ENCODE data around the gene ARRB1.

ARRB1 gene

DNA sequence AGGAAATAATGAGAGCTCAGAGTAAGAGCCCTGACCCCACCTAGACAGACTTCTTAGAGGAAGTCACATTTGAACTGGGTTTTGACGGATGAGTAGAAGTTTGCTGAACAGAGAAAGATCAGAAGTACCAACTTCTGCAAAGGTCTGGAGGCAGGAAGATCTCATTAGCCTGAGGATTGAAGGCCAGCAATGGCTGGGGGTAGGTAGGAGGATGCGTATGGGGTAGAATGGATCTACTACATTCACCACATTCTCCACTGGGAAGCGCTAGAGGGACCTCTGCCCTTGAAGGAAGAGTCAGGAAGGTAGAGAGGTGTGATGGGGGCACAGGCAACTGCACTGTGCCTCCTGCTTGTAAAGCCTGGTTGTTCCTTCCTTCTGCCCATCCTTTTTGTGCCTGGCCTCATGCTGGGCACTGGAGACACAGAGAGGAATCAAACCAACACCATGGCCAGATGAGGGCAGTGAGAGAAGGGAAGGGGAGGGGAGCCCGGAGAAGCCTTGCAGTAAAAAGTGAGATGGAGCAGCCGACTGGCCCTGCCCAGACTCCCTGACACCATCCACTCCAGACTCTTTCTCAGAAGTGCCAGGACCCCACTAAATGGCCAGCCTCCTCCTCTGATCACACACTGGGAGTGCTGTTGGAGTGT, 106.0 kb downstream of the ARRB1 start:
- DNase-seq = no peak

GRCh38 chr11:75244052-75244814, 107.2 kb downstream of the ARRB1 start:
- DNase-seq = no peak

DNA sequence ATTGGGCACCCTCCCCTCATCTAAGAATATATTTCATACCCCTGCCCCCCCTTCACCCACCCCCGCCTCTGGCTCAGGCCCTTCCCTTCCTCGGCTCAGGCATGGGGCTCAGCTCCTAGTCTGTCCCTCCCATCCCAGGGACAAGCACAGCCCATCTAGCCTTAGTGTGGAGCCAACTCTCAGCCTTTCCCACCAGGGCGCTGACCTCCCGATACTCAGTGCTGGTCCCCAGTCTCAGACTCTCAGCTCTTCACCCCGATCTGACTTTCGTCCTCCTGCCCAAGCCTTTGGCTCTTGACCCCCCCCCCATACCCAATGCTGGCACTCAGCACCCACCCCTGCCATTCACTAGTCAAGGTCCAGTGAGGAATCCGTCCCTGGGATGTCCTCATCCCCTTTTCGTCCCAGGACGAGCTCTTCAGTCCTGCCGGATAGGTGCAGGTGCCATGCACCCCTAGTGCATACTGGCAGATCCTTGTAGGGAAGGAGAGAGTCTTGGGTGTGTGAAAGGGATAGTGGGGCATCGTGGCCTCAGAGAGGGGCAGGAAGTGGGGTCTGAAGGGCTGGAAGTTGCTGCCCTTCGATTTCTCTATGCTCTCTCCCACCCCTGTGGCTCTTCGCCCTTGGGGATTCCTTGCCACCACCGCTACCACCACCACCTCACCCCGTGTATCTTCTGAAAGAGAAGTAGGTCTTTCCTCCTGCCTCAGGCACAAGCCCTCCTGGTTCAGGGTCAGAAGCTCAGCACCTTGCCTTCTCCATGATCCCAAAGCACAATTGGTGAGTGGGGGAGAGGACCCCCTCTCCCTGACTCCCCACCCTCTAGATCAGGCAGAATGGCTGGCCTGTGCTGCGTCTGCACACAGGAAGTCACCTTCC, 108.5 kb downstream of the ARRB1 start:
- DNase-seq = no peak

- no peak for DNase-seq
These were observed 109.4 kb downstream of the ARRB1 start for GRCh38 chr11:75241906-75242644.

DNA sequence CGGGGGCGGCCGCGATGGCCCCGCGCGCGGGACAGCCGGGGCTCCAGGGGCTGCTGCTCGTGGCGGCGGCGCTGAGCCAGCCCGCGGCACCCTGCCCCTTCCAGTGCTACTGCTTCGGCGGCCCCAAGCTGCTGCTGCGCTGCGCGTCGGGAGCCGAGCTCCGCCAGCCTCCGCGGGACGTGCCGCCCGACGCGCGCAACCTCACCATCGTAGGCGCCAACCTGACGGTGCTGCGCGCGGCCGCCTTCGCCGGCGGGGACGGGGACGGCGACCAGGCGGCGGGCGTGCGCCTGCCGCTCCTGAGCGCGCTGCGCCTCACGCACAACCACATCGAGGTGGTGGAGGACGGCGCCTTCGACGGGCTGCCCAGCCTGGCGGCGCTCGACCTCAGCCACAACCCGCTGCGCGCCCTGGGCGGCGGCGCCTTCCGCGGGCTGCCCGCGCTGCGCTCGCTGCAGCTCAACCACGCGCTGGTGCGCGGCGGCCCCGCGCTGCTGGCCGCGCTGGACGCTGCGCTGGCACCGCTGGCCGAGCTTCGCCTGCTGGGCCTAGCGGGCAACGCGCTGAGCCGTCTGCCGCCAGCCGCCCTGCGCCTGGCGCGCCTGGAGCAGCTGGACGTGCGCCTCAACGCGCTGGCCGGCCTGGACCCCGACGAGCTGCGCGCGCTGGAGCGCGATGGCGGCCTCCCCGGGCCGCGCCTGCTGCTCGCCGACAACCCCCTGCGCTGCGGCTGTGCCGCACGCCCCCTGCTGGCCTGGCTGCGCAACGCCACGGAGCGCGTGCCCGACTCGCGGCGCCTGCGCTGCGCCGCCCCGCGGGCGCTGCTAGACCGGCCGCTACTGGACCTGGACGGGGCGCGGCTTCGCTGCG, 110.2 kb downstream of the ARRB1 start:
- DNase-seq = peak; percentile 85

DNA sequence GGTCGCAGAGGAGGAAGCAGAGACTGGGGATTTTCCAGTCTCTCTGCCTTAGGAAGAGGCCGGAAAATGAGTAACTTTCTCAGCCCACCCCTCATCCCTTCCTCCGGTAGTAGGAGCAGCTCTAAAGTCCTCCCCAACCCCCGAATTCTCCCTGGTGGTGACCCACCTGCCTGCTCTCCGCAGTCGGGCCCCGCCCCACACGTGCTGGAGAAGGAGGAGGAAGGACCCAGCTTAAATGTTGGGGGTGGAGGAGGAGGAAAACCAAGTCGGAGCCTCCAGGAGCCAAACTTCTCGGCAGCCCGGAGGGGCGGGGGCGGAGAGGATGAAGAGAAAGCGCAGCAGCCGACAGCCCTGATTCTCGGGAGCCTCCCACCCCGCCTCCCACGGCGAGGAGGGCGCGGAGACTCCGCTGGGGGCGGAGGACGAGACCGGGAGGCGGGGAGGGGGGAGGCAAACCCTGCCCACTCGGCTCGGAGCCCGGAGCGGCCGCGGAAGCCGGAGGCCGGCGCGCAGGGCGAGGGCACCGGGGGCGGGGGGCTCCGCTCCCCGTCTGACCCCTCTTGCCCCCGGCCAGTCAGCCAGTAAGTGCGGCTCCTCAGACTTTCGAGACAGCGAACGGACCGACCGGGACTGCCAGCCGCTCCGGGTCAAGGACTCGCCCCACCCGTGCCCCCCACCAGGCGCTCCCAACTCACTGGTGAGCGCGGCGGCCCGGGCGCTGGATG, 111.0 kb downstream of the ARRB1 start, which contains the start of gene TPBGL:
Gene TPBGL (plus strand): TSS at position 464 of the 725 bp plus-strand sequence. CDS start 276 bp downstream, outside the sequence.
- no peak for DNase-seq

- DNase-seq = no peak
These were observed 111.8 kb downstream of the ARRB1 start for GRCh38 chr11:75239531-75240290.

DNA sequence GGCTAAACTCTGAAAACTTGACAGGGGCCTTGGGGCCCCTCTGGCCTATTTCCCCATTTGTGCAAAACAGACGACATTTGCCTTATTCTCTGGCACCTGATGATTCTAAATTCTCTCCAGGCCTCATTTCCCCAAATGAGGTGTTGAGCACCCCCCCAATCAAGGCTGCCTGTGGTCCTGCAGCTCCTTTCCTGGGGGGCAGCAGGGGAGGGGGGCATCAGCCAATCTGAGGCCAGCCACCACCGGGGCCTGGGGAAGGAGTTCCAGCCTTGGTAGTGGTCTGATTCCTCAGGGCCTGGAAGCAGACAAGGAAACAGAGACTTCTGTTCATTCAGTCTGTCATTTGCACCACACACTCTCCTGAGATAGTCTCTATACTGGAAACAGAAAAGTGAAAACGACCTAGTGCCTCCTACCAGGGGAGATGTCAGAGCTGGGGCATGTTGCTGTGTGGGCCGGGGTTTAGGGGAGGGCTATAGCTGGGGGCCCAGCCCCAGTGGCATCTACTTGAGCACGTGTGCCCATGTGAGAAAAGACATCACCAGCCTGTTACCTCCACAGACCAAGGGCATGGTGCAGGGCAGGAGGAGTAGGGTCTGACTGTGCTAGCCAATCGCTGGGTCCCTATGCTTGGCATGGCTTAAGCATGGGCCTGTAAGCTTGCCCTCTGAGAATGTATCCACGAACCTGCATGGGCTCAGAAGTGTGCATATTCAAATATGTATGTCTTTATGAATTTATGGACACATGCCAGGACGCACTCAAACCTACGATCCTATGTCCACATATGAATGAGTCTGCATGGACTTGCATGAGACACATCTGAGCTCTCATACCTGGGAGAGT, 112.6 kb downstream of the ARRB1 start:
- no peak for DNase-seq

- no peak for DNase-seq
These were observed 114.4 kb downstream of the ARRB1 start for GRCh38 chr11:75237050-75237449.

DNA sequence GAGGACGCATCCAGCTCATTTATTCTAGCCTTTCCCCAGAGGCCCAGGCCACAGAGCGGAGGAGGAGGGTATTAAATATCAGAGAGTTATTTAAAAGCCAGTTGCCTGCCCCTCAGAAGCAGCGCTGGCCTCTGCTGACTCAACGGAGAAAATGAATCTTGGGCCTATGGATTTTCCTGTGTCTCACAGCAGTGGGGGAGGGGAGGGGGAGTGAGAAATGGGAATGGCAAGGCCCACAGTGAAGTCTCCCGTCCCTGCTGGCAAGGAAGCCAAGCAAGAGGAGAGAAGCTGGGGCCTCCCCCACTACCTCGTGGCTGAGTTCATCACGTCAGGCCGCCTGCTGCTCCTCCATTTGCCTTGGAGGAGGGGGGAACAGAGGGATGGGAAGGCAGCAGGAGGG, 115.4 kb downstream of the ARRB1 start:
- DNase-seq = no peak

GRCh38 chr11:75233754-75234172, 117.7 kb downstream of the ARRB1 start:
- no peak for DNase-seq

DNA sequence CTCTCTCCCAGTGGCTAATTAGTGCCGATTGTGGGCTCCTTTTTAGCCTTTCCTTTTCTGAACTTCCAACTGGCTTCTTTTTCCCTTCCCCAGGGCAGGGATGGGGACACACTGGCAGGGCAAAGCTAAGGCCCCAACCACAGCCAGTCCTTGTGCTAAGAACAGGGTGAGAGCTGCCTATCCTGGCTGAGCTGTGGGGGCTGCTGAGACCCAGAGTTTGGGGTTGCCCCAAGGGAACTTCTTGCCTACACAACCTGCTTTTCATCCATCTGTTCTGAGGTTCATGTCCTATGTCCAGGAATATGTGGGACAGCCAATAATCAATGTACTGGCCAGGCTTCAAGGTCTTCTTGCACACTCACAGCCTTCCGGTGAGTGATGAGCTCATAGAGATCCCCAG, 120.8 kb downstream of the ARRB1 start:
- DNase-seq = no peak

- DNase-seq = no peak
These were observed 122.0 kb downstream of the ARRB1 start for GRCh38 chr11:75229466-75229865.

GRCh38 chr11:75225794-75226193, 125.7 kb downstream of the ARRB1 start:
- no peak for DNase-seq

- no peak for DNase-seq
These were observed 127.4 kb downstream of the ARRB1 start for GRCh38 chr11:75223954-75224643.

- DNase-seq = no peak
These were observed 131.6 kb downstream of the ARRB1 start for GRCh38 chr11:75219869-75220268.

DNA sequence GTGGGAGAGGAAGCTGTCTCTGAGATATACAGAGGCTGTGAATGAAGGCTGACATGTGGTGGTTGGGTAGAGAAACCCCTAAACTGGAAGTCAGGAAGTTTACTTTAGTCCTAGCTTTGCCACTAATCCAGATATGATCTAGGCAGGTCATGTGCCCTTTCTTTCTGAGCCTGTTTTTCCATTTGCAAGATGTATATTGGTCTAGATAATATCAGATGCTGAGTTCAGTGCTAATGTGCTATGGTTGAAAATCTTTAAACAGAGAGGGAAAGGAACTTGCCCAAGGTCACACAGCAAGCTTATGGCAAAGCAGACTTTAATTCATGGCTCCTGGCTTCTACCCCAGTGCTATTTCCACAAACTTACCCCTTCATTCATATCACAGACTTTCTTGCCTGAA, 136.6 kb downstream of the ARRB1 start:
- no peak for DNase-seq

- DNase-seq = peak; percentile 51
These were observed 137.0 kb downstream of the ARRB1 start for GRCh38 chr11:75214411-75214821.

Measured in T1000 (cell line).